HEK293T (cell line): ENCODE measurements around the gene USP32.

Experiments used
- CTCF ChIA-PET: fragments of 350-600 bp; formaldehyde crosslinking; extraction: SDS; loops from one replicate; lab custom pipeline; 2021; ENCODE audit warnings: antibody characterized with exemption, inconsistent platforms; lab: Yijun Ruan, JAX
- POLR2A ChIA-PET: fragments of 350-600 bp; formaldehyde crosslinking; extraction: SDS; loops from one replicate; lab custom pipeline; 2020; ENCODE audit warnings: antibody characterized with exemption, inconsistent platforms; lab: Yijun Ruan, JAX
- DNase-seq: peaks from one replicate; pipeline ENCODE4 v3.0.0; 2012; ENCODE audit warnings: mixed read lengths; ENCODE audit errors: extremely low spot score
- ARNT ChIP-seq: fragments of 450-650 bp; IDR thresholded peaks from 2 replicates; pipeline ENCODE4 v1.6.1; 2017; ENCODE audit warnings: mild to moderate bottlenecking
- BHLHE40 ChIP-seq: fragments of 450-650 bp; IDR thresholded peaks from 2 replicates; pipeline ENCODE4 v1.6.1; 2016; ENCODE audit warnings: mild to moderate bottlenecking, moderate library complexity, borderline replicate concordance
- CTBP1 ChIP-seq: fragments of 450-650 bp; IDR thresholded peaks from 2 replicates; pipeline ENCODE4 v1.6.1; 2016; ENCODE audit warnings: borderline replicate concordance
- ELF4 ChIP-seq: fragments of 450-650 bp; IDR thresholded peaks from 2 replicates; pipeline ENCODE4 v1.6.1; 2017; ENCODE audit warnings: antibody characterized with exemption
- FOXA1 ChIP-seq: fragments of 450-650 bp; IDR thresholded peaks from 2 replicates; pipeline ENCODE4 v1.6.1; 2016; ENCODE audit warnings: mild to moderate bottlenecking
- FOXK2 ChIP-seq: fragments of 450-650 bp; IDR thresholded peaks from 2 replicates; pipeline ENCODE4 v1.6.1; 2016; ENCODE audit warnings: mild to moderate bottlenecking
- FOXM1 ChIP-seq: fragments of 450-650 bp; IDR thresholded peaks from 2 replicates; pipeline ENCODE4 v1.6.1; 2017; ENCODE audit warnings: mild to moderate bottlenecking, borderline replicate concordance
- HDGF ChIP-seq: fragments of 450-650 bp; IDR thresholded peaks from 2 replicates; pipeline ENCODE4 v1.6.1; 2017; ENCODE audit warnings: antibody characterized with exemption, borderline replicate concordance
- L3MBTL2 ChIP-seq: fragments of 450-650 bp; conservative IDR thresholded peaks from 2 replicates; pipeline ENCODE4 v1.6.1; 2016; ENCODE audit warnings: mild to moderate bottlenecking
- LEF1 ChIP-seq: fragments of 450-650 bp; IDR thresholded peaks from 2 replicates; pipeline ENCODE4 v1.6.1; 2017; ENCODE audit warnings: mild to moderate bottlenecking, borderline replicate concordance
- NFRKB ChIP-seq: fragments of 450-650 bp; IDR thresholded peaks from 2 replicates; pipeline ENCODE4 v1.6.1; 2016; ENCODE audit warnings: mild to moderate bottlenecking, moderate library complexity
- SP1 ChIP-seq: fragments of 450-650 bp; IDR thresholded peaks from 2 replicates; pipeline ENCODE4 v1.6.1; 2017
- SUZ12 ChIP-seq: fragments of 450-650 bp; IDR thresholded peaks from 2 replicates; pipeline ENCODE4 v1.6.1; 2016; ENCODE audit warnings: mild to moderate bottlenecking
- TARDBP ChIP-seq: fragments of 450-650 bp; IDR thresholded peaks from 2 replicates; pipeline ENCODE4 v1.6.1; 2016
- ZNF384 ChIP-seq: fragments of 450-650 bp; IDR thresholded peaks from 2 replicates; pipeline ENCODE4 v1.6.1; 2016
- TF ChIP-seq, protein P1 (sequence below): fragments of 450-650 bp; IDR thresholded peaks from 2 replicates; pipeline ENCODE4 v1.6.1; 2016

USP32 gene

DNA sequence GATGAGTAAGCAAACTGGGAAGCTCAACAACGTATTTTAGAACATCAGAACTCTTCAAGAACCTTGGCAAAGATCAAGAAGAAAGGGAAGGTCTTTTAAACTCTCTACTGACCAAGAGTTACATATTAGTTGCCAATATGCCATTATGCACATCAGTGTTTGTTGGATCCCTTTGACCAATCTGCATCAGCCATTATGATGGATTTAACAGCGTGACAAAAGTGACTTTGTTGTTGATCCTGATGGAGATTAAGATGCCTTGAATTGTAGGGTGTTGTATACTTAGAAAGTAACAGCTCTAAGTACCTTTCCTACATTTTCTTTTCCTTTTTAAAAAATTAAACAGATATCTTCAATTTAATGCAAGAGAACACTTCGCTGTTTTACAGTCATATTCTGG lies 133.6 kb downstream of the USP32 start:
- ChIA-PET POLR2A (no interaction called here), CTCF (no interaction called here)
- TF ChIP-seq FOXA1 (no peak), NFRKB (no peak), ARNT (no peak), ZNF384 (no peak)
- no peak for DNase-seq

DNA sequence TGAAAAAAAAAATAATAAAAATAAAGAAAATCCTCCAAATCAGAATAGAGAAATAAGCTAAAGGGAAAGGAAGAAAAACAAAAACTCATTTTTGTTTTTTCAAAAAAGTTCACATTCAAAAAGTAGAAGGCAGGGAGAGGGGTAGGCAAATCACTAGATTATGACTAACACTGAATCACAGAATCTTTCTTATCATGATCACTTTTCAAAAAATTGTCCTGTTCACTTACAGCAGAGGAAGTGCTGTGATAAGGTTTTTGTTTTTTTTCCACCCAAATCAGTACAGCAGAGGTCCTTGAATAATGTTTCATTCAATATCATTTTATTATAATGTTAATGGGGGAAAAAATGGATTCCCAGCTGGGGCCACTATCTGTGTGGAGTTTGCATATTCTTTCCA lies 135.8 kb downstream of the USP32 start:
- POLR2A ChIA-PET: no interaction called here
- no peak for DNase-seq
- CTCF ChIA-PET: no interaction called here
- TF ChIP-seq NFRKB: no peak
- TF ChIP-seq SUZ12: no peak
- no peak for TF ChIP-seq TARDBP
- no peak for TF ChIP-seq ELF4
- TF ChIP-seq CTBP1: no peak
- no peak for TF ChIP-seq BHLHE40
- TF ChIP-seq LEF1: no peak
- TF ChIP-seq, protein P1, sequence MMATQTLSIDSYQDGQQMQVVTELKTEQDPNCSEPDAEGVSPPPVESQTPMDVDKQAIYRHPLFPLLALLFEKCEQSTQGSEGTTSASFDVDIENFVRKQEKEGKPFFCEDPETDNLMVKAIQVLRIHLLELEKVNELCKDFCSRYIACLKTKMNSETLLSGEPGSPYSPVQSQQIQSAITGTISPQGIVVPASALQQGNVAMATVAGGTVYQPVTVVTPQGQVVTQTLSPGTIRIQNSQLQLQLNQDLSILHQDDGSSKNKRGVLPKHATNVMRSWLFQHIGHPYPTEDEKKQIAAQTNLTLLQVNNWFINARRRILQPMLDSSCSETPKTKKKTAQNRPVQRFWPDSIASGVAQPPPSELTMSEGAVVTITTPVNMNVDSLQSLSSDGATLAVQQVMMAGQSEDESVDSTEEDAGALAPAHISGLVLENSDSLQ: no peak

DNA sequence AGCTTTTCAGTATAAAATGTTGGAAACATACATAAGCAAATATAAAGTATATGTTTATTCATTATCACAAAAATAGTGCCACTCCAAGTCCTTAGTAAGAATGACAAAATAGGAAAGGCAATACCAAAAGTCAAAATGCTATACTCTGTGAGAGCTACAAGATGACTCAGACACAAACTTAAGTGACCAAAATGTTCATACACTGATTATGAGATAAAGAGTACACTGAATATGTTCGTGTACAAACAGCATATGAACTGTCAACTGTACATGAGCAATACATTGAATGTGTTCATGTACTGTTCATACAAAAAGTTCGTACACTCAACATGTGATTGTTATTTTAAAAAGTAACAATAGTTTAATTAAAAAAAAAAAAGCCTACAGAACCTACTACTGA lies 138.9 kb downstream of the USP32 start:
- ChIA-PET CTCF (no interaction called here), POLR2A (no interaction called here)
- no peak for TF ChIP-seq SP1
- TF ChIP-seq ARNT: no peak
- no peak for TF ChIP-seq BHLHE40
- no peak for TF ChIP-seq TARDBP
- TF ChIP-seq FOXK2: no peak
- no peak for TF ChIP-seq ZNF384
- no peak for TF ChIP-seq L3MBTL2
- no peak for DNase-seq

DNA sequence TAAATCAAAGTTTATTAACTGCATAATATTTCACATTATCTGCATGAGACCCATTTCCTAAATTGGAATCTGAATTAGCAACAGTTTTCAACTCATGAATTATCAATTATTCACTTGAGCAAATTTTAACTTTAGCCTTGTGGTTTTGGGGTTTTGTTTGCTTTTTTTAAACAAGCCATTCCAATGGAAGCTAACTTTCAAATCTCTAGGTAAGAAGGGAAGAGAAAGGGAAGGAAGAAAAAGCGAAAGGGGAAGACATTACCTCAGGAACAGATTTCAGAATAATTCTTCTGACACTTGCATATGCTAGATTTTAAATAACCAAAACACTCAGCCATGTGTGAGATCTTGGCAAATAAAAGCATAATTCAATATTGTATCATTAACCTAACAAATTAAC lies 139.5 kb downstream of the USP32 start:
- DNase-seq: no peak
- ChIA-PET POLR2A (no interaction called here), CTCF (no interaction called here)
- TF ChIP-seq ARNT: no peak

DNA sequence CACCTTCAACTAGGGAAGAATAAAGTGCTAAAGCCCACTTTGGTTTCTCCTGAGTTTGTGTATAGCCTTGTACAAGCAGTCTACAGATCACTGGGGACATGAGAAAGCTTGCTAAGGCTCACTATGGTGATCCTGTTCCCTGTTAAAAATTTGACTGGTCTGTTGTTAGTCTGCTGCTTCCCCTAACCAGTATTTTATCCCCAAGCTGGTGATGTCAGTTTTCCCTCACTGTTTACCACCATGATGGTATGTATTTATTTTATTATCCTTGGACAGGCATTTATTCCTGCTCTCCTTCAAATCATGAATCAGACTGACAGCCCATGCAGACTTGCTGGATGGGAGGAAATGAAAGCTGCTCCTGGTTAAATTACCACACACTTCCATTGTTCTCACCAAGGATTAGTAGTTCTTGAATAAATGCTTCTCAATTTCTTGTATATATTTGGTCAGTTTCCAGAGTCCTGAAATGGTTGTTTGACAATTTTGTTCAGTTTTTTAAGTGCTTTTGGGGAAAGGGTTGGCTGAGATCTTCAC lies 142.6 kb downstream of the USP32 start:
- CTCF ChIA-PET: interaction anchor here (0.6 kb wide), 1 partner anchor 163 kb away, joined by 3 read pairs; no protein-coding TSS in a partner anchor
- DNase-seq: no peak
- TF ChIP-seq ELF4 (no peak), BHLHE40 (no peak), ZNF384 (no peak), FOXK2 (no peak), SP1 (no peak), L3MBTL2 (no peak), FOXM1 (no peak), FOXA1 (no peak), ARNT (no peak), NFRKB (no peak), CTBP1 (no peak), LEF1 (no peak), HDGF (no peak)
- TF ChIP-seq, protein P1: no peak
- POLR2A ChIA-PET: no interaction called here

DNA sequence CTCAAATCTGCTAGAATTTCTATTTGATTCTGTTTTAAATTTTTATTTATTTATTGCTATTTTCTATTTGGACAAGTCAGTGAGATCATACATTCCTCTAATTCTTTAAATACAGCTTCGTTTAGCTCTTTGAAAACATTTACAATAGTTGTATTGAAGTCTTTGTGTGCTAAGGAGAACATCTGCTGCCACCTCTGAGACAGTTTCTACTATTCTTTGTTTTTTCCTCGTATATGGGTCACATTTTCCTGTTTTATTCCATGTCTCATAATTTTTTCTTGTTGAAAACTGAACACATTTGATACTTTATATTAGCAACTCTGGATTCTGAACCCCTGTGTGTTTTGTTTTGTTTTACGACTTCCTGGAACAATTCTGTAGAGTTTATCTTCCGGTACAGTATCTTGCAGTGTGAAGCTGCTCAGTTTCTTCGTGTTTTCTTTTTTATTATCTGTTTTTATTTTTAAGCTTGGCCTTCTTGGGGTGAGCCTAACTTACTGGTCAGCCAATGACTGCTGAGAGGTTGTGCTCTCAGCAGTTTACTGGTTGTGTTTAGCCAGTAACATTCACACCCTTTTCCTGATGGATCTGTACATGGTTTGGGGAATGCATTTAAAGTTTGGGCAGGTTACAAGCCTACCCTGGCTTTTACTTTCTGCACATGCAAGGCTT lies 143.2 kb downstream of the USP32 start:
- DNase-seq: no peak
- no peak for TF ChIP-seq BHLHE40
- TF ChIP-seq FOXM1: no peak
- TF ChIP-seq CTBP1: no peak
- ChIA-PET POLR2A (no interaction called here), CTCF (no interaction called here)

DNA sequence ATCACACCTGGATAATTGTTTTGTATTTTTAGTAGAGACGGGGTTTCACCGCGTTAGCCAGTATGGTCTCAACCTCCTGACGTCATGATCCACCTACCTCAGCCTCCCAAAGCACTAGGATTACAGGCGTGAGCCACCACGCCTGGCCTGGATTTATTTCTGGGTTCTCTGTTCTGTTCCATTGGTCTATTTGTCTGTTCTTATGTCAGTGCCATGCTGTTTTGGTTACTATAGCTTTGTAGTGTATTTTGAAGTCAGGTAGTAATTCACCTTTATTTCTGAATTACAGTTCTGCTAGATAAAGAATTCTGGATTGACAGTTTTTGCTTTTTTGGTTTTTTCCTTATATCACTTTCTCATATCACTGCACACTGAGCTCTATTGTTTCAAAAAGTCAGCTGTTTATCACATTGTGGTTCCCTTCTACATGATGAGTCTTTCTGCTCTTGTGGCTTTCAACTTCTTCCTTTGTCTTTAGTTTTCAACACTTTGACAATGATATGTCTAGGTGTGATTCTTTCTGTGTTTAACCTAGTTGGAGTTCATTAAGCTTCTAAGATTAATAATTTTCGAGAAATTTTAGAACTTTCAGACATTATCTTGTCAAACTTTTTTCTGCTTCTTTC lies 144.0 kb downstream of the USP32 start:
- ChIA-PET POLR2A (no interaction called here), CTCF (no interaction called here)
- DNase-seq: no peak
- no peak for TF ChIP-seq FOXM1
- TF ChIP-seq HDGF: no peak
- no peak for TF ChIP-seq FOXK2
- no peak for TF ChIP-seq ARNT
- TF ChIP-seq ZNF384: no peak
- no peak for TF ChIP-seq TARDBP
- TF ChIP-seq SP1: no peak
- no peak for TF ChIP-seq L3MBTL2
- TF ChIP-seq LEF1: no peak
- no peak for TF ChIP-seq NFRKB
